NCI-H460 (cell line): ENCODE data around the gene PLD6. TPM values are rescaled to one million over a fixed set of nuclear protein-coding genes. Genes with fewer than 3 reads are reported as not detected.
"Not testable (repeated sequence)": the region's sequence is repeated elsewhere in the genome, so short reads cannot be mapped to it uniquely, and the experiment has no call there.

Experiments used
- DNase-seq: peaks from one replicate; pipeline ENCODE4 v3.0.0-alpha.2; 2016; ENCODE audit warnings: low read depth; ENCODE audit errors: extremely low read depth
- total RNA-seq: library from RNA; depleted of rRNA; stranded (reverse); fragments of >200 nt; shearing (Covaris generic); gene quantifications from 2 replicates; pipeline ENCODE4 v1.2.3, GENCODE V29; 2014

PLD6 gene
- total RNA-seq, 1 experiment from 2014 or later = 11.7 TPM

DNA sequence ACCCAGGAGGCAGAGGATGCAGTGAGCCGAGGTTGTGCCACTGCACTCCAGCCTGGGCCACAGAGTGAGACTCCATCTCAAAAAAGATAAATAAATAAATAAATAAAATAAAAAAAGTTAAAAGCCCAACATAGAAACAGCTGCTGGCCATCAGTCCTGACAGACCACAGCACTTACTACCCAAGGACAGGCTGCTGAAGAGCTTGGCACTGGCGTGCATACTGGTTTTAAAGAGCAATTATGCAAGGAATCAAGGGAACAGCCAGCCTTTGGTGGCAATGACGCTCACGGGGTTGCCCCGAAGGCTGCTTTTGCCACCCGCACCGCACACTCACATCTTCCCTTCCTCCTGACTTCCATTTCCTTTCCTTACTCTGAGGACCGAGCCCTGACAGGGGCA, 4.2 kb downstream of the PLD6 start:
- DNase-seq = no peak

DNA sequence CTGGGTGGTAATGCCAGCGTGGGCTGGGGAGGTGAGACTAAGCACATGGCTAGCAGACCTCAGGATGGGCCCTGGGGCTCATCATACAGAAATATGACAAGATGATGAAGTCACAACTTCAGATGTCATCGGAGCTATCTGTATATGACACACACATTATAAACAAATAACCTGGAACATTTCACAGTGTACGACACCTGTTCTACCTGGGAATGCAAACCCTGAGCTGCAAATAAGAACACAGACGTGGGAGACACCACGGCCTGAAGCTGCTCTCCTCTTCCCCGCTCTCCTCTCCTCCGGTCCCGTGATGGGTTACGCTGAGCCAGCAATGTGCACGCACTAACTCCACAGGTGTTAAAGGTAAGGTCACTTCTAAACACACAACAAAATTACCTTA, 4.9 kb downstream of the PLD6 start:
- no peak for DNase-seq

DNA sequence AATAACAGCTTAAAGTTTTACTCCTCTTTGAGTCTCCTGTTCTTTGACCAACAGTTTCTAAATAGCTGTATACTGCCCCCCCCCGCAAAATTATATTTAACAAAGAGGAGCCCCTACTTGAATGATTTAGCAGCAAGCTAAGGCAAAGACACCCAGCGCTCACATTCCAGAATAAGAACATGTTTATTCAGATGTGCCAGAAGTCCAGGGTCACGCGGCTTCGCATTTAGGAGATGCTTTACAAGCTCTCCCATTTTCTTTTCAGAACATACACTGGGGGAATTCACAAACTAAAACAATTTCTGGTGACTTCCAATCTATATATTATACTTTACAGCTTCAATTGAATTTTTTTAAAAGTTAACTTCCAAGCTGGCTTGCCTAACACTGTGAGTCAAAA, 5.3 kb downstream of the PLD6 start:
- no peak for DNase-seq

DNA sequence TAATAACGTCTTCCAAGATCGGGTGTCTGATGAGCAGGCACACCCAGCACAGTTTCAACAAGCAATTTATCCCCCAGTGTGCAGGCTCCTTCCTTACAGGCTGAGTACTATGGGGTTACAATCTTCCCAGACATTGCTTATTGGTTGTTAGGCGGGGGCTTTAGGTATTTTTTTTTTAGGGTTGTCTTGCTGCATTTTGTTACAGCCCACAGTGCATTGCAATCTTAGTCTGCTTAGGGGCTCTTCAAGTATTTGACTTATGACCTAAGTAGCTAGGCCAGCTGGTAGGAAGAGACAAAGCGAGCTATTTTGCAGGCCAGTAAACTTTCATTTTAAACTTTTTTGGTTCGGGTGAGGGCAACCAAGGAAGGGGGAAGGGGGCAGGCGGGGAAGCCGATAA, 5.8 kb downstream of the PLD6 start:
- no peak for DNase-seq

DNA sequence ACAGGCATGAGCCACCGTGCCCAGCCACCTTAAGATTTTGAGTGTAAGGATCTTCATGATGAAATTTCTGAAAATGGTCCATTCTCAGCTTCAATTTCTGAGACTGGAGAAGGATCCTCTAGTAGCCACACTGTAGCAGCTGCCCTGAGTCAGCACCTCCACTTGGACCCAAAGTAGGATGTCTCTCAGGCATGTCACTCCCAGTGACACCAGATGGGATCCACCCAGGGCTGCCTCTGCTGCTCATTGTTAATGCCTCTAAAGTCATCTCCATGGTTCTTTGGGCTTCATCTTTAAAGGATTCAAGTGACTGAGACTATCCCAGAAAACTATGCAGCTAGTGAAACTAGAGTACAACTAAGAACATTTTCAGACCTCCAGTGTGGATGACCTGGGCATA, 7.9 kb downstream of the PLD6 start:
- DNase-seq = no peak

DNA sequence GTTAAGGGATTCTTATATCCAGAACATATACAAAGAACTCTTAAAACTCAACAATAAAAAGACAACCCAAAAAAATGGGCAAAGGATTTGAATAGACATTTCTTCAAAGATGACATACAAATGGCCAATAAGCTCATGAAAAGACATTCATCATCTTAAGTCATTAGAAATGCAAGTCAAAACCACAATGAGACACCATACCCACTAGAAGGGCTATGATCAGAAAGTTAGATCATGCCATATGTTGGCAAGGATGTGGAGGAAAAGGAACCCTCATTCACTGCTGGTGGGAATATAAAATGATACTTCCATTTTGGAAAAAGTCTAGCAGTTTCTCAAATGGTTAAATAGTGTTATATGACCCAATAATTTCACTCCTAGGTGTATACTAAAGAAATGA, 9.4 kb downstream of the PLD6 start:
- DNase-seq = no peak

DNA sequence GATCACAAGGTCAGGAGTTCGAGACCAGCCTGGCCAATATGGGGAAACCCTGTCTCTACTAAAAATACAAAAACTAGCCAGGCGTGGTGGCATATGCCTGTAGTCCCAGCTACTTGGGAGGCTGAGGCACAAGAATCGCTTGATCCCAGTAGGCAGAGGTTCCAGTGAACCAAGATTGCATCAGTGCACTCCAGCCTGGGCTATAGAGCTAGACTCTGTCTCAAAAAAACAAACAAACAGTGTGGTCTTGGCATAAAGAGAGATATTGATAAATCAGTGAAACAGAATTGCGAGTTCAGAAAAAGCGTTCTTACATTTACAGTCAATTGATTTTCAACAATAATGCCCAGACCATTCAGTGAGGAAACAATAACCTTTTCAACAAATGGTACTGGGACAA, 10.7 kb downstream of the PLD6 start:
- not testable (repeated sequence) for DNase-seq

DNA sequence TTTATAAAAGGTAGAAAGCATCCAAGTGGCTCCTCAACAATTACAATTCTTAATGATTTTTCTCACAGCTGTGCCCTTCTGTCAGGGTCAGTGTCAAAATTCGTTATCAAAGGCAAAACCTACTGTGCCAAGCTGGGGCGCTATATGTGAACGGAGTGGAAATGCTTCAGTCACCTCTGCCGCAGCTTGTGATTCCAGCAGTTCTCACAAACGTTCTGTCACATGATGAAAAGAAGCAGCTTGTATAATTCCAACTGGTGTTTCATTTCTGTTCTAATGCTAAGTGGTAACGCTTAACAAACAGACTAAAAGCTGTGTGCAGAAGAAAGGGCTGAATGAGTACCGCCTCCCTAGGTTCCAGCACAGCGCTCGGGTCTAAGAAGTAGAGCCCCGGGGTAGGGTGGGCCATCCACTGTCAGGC, 14.2 kb downstream of the PLD6 start:
- DNase-seq = no peak

DNA sequence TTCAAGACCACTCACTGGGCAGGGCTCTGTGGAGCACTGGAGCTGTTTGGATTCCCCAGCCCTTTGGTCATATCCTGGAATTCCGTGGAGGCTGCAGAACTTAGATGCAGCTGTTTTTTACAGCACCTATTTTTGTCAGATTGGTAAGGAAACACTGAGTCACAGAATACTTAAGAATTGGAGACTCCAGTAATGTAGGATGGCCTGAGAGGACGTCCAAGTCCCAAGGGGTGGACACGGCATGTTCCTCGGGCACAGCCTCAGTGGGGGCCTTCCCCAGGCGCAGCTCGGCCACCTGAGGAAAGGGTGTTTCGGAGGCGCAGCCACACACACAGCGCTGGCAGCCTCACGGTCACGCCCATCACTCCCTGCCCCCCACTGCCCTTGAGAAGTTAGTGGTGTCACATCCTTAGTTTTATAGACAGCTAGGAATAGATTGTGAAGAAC, 14.8 kb downstream of the PLD6 start:
- no peak for DNase-seq

DNA sequence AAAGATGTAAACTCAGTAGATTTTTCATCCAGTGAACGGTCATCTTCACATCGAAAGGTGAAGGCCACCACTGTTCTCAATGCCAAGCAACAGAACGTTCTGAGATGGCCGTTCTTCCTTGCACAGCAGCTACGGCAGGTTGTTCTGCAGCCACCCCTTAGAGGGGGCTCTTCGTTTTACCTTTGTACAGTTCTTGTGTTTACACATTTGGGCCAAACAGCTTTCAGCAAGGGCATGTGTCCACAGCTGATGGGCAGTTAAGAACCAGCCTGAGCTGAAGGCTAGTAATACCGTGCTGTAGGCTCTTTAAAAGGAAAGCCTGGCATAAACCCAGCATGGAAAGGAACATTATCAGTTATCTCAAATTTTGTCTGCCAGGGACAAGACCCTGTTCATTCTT, 15.9 kb downstream of the PLD6 start:
- no peak for DNase-seq

DNA sequence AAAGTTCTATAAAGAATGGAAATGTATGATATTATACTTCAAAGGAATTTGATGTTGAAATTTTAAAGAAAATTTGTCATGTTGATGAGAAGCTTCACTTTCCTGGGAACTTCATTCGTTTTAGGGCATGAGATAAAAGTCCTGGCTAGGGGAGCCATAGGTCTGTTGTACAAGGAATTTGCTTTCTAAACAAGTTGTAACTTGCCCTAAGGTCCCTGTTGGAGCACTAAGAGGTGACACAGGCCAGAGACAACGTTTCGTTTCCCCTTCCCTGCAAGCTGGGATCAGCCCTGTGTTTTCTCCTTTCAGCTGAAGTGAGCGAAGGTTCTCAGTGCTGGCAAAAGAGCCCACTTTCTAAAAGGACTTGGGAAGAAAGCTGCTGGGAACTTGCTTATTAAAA, 16.6 kb downstream of the PLD6 start:
- DNase-seq = no peak

DNA sequence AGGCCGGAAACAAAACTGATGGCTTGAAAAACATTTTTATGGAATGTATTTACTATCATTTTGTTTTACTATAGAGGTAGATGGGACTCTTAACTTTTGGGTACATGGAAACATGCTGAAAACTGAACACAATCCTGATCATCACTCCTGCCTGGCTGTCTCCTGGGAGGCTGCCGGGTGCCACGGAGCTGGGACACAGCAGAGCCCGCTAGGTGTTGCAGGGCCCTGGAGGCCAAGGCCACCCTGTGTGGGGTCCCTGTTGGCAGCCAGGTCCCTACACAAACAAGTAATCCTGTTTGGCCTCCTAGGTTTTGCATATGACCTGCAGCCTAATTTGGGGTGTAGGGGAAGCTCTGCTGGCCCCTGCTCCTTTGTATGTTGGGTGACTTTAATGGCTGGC, 17.5 kb downstream of the PLD6 start:
- no peak for DNase-seq

DNA sequence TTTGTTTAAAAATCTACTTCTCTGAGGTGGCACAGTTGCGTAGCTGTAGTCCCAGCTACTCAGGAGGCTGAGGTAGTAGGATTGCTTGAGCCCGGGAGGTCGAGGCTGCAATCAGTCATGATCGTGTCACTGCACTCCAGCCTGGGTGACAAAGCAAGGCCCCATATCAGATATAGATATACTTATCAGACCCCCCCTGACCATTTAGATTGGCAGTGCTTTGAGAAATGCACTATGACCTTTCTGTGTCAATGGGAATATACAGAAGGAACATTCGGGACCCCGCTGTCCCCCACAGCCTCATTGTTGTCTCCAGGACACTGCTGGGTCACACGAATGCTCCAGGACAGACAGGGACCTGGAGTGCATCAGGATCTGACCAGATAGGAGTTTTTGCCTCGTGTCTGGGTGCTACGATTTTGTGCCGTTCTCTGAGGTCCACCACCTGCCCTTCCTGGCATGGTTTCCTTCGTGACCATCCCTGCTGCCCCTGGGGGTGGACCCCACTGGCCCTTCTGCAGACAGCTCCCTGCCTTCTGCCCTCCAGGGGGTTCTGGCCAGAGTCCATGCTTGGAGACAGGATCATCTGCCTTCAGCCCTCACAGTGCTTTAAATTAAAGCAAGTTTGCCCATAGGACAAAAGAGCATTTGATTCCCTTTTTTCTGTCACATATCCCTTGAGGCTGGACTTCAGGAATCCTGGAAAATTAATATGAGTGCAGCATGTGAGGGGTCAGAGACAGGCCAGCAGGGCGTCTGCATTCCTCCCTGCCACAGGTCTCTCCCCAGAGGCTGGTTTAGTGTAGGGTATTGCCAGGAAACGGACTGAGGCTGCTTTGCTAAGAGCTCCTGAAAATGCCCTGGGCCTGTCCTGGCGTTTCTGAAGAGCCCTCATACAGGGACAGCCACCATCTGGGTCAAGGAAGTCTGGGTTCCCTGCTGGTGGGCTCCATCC, 19.3 kb downstream of the PLD6 start:
- DNase-seq = no peak

DNA sequence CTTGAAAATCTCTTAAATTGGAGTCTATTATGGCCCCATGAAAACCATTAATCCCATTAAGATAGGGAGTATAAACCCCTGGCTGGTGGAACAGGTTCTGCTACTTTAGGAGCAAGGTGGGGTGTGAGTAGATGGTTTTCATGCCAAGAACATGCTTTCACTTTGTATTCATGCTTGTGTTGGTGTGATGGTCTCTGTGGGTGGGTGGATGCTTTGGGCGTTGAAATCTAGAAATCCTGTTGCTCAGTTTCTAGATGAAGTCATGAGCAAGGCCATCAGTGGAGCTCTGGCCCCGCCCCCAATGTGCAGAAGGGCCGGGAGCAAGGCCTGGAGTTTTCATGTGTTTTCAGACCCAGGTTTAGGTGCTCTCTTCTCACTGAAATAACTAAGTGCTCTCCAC, 20.1 kb downstream of the PLD6 start:
- DNase-seq = no peak

DNA sequence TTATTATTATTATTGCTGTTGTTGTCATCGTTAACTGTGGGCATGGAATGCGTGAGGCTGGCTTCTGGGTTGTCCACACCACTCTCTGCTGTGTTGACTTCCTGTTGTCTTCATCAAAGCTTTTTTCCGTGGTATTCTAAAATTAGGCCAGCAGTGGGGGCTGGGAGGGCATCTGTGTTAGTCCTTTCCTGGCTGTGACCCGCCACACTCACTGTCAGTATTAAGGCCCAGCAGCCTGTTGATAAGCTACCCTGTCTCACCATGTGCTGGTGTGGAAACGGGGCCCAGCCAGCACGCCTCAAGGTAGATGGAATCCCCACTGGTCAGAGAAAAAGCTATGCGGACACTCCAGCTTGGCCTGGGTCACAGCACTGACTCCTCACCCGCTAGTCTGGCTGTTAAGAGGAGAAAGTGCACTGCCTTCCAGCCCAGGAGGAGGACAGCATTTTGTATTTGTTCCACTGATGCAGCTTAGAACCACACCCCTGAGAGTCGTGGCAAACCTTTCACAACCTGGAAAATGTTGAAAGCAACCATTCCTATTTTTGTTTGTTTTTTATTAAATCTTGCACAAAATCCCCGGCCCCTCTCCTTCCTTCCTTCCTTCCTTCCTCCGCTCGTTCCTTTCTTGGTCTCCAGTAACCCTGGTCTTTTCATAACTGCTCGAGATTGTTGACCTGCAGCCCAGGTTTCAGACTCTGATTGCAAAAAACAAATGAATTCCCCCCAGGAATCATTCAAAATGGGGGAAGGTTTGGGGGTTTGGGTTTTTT, 21.0 kb downstream of the PLD6 start:
- not testable (repeated sequence) for DNase-seq

DNA sequence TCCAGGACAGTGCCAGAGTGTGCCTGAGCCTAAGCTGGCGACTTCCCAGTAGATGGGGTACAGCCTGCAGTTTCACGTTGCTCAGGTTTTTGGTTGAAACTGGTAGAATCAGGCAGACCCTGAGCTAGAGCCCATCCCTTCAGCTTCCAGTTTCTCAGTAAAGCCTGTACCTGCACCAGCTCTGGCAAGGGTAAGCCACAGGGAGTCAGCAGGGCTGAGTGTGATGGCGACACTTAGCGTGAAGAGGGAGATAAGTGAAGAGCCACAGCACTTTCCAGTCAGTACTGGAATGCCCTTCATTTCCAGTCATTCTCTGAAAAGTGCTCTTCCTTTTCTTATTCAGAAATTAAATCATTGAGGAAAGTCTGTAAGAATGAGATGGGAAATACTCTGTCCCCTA, 22.4 kb downstream of the PLD6 start:
- DNase-seq = no peak

DNA sequence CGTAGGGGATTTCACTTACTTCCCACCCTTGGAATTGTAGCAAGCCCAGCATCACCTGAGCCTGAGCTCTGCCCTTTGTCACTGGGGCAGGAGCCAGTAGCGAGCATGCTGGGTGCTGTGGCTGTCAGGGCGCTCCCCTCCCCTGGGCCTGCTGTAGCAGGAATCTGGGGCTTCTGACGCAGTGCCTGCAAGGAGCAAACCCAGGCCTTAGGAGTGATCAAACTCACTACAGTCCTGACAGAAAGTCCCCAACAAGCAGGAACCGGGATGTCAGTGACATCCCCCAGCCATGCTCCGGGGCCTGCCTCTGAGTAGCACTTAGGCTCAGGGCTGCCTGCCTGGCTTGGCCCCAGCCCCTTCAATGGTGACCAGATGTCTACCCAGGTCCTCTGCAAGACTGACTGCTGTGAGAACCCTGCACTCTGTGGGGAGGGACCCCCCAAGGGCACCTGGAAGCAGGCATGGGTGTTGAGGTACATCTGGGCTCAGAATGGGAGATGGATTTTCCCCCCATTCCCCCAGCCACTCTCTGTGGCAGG, 23.5 kb downstream of the PLD6 start:
- no peak for DNase-seq

DNA sequence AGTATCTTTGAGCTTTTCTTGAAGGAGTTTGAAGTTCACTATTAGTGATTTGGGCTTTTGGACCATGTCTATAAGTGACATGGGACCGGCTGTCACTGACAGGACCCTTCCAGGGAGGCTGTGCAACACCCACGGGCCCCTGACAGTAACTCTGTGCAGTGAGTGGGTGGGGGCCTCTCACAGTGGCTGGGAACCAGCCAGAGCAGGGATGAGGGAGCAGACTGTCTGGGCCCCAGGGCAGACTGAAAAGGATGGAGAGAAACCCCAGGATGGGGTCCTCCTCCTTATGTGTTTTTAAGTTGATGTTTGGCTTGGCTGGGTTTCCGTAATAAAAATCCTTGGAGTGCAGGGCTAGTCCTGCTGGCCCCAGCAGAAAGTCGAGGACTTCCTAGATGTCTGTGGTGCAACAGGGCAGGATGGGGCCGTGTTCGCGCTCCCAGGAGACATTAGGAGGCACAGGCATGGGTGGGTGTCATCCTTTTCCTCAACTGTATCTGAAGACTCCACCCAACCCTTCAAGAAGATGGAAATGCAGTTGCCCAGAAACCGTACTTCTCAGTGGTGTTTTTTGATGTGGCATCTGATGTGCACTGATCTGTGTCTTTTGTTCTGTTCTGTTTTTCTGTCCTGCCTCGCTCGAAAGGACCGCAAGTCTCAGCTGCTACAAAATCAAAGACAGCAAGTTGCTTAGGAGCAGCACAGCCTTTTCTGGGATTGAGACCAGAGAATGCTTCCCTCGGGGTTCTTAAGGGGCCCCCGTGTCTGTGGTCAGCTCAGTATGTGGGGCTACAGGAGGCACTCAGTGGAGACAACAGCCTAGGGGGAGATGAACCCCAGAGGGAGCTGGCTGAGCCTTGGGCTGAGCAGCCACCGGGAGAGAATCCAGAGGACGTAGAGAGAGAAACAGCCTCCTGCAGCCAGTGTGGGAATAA, 24.2 kb downstream of the PLD6 start:
- DNase-seq = no peak

DNA sequence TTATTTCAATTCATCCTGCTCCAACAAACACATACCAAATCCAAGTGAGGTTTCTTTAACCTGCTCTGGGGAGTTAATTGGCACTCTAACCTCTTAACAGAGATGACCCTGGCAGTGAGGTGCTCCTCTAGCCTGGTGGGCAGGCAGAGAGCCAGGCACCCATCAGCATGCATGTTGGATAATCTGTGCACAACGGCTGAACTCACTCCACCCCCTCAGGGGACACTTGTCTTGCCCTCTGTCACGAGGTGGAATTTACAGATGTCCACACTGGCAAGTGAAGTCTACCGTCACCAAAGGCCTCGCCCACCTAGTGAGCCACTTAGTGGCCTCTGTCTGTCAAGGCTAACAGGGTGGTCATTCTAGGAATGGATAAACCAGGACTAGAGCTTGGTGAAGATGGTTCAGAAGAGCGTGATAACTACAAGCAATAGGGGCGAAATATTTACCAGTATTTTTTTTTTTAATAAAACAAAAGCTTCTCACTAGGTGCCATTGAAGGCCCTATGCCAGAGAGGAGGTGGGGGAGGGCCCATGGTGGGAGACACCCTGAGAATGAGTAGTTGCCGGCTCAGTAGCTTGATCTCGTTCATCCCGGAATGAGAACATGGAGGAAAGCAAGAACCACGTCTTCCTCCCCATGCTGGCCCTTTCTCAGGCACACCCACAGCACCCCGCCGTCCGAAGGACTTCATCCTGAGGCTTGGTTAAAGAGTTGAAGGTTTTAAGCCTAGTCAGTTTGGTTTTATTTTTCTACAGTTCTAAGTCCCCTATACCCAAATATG, 25.2 kb downstream of the PLD6 start:
- no peak for DNase-seq

DNA sequence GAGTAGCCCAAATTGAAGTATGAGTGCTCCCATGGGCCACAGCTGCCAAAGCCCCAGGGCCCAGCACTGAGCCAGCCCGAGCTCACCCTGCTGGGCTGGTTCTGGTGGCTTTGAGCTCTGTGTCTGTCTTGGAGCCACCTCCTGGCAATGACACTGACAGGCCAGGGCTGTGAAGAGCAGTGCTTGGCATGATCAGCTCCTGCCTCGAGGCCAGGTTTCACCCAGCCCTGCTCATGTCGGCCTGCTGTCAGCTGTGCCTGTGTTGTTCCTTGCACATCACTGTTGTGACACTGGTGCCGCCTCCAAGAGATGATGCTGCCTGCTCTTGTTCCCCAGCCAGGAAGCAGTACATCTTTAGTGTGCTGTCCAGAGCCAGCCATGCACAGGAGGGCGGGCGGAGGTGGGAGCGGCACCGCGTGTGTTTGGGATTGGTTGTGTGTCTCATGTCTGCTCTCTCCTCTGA, 26.0 kb downstream of the PLD6 start:
- DNase-seq = no peak
